OCI-LY3 (cell line): ENCODE results near the gene TET2.

Source experiments
- CTCF ChIP-seq: fragments of 200-600, 300-600 bp; sonication (generic); IDR thresholded peaks from 2 replicates; pipeline ENCODE4 v1.5.1; 2014; ENCODE audit warnings: antibody characterized with exemption, low read length, low read depth
- EZH2phosphoT487 ChIP-seq: fragments of 200-600 bp; shearing (Covaris generic); IDR thresholded peaks from 2 replicates; pipeline ENCODE4 v1.6.1; 2018; ENCODE audit warnings: antibody characterized with exemption, mixed run types, low read depth

GRCh38 chr4:105186701-105187161 is 40.1 kb downstream of the TET2 start:
- TF ChIP-seq EZH2phosphoT487 (no peak), CTCF (no peak)
